Measurements from ENCODE around the gene GJD3.
"Not testable (repeated sequence)": the region's sequence is repeated elsewhere in the genome, so short reads cannot be mapped to it uniquely, and the experiment has no call there.

- TF ChIP-seq CTCF (conservative IDR thresholded peaks at IDR 0.05); ZFX (IDR thresholded peaks at IDR 0.05): not testable (repeated sequence)
Measured at GRCh38 chr17:40376541-40376940, 12.0 kb upstream of the GJD3 start.
